Ramos (cell line): Measurements from ENCODE around the gene DNAJC5.

Experiments used
- in situ Hi-C: fragments of 300-500 bp; cut with MboI; formaldehyde crosslinking; loops from one replicate; pipeline ENCODE4 v1.14.3; 2022; ENCODE audit warnings: low sequenced_read_pairs; ENCODE audit not compliant: unreplicated experiment

The DNAJC5 gene

DNA sequence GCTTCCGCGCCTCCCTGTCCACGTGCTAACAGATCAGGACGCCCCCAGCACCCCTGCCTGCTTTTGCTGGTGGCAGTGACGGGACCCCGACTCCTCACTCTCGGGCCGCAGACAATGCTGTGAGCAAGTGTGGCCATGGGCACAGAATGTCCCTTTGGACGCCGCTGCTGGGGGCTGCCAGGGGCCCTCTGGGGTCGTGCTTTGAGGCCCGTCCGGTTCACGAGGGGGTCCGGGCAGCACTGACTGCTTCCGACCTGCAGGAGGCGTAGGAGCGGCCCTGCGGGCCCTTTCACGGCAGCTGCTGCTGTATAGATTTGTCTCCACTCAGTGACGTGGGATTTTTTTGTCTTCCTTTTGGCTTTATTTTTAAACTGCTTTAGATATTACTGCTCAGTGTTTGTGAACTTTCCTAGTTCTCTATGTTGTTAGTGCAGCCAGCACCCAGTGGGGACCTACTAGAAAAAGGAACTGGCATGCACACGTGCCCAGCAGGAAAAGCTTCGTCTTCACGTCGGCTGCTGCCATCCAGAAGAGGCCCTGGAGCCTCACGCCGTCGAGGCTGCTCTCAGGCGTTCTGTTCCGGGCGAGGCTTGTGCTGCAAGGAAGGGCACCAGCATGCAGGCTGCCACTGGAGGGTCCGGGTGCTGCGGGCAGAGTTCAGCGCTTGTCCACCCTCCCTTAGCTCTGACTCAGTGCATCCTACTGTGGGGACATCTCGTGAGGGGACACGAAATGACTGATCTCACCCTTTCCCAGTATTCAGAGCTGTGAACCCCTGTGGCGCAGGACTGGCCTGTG lies 39.5 kb downstream of the DNAJC5 start:
- in situ Hi-C loops = no loop called here

GRCh38 chr20:63935447-63935846 lies 40.5 kb downstream of the DNAJC5 start:
- in situ Hi-C loops = no loop called here

DNA sequence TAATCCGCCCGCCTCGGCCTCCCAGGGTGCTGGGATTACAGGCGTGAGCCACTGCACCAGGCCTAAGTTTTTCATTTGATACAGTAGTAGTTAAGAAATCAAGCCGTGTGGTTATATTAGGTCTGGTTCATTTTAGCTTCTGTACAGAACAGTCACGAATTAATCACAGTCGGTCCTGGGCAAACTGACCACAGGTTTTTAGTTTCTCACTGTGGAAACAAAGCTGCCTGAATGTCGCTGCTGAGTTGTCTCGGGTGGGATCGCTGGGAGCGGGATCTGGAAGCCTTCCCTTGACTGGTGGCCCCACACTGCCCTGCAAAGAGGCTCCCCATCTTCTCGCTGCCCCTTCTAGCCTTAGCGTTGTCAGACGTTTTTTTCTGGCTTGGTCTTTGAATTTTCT lies 42.7 kb downstream of the DNAJC5 start:
- in situ Hi-C loops = no loop called here

DNA sequence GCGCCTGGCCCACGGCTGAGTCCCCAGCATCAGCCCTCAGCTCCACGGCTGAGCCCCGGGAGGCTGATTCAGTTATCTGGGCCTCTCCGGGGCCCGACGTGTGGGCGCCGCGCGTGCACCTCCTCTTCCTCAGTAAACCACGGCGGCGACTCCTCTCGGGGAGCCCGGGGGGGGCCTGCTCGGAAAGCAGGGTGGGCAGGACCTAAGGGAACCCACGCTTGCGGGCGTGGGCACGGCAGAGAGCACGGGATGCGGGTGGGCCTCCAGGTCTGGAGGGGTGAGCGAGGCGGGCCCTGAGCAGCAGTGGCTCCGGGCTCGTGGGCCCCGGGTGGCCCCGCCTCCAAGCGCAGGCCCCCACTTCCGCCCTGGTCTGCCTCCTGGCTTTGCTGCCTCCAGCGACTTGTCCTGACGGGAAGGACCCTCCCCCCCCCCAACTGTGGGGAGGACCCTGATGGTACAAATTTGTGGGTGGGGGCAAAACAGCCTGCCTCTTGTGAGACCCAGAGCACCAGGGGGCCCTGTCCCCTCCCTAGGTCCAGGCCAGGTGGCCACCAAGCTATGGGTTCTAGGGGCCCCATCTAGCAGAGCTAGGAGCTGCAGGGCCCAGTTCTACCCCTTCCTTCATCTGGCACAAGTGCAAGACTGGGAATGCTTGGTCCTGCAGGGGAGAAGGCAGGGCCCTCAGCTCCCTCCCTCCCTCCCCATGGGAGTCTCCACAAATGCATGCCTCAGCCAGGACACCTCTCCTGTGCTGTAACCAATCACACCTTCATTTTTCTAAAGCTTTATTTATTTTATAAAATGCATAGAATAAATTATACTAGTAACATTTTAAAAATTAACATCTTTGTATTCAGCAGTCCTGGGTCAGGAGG lies 44.4 kb downstream of the DNAJC5 start:
- in situ Hi-C loops = no loop called here

DNA sequence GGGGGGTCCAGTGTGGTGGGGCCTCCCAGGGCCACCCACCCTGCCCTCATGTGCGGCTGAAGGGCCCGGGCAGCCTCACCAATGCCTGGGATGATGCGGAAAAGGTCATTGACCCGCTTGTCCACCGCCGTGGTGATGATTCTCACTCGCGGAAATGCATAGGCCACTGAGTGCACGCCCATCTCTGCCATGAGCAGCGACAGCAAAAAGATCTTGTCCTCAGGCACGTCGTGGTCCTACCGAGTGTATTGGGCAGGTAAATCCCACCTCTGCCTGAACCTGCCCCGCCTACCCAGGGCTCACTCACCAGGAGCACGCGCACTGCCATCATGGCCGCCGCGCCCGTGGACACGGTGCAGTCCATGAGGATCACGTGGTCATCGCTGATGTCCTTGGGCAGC lies 45.1 kb downstream of the DNAJC5 start:
- in situ Hi-C loops = no loop called here

- in situ Hi-C loops = no loop called here
These were observed 45.7 kb downstream of the DNAJC5 start for GRCh38 chr20:63940472-63941266.

GRCh38 chr20:63941282-63942081 lies 46.6 kb downstream of the DNAJC5 start:
- in situ Hi-C loops = no loop called here

- in situ Hi-C loops = no loop called here
These were observed 47.5 kb downstream of the DNAJC5 start for GRCh38 chr20:63942250-63942951.

GRCh38 chr20:63942969-63943807 lies 48.3 kb downstream of the DNAJC5 start:
- in situ Hi-C loops = no loop called here

DNA sequence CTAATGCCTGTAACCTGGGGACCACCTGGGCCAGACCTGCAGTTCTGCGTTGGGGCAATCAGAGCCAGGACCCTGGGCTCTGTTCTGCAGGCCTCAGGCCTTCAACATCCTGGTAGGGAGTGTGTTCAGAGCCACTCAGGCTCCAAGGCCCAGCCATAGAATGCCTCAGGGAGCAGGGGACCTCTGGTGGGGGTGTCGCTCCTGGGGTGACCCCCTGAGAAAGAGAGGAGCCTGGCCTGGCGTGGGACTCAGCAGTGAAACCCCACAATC lies 48.8 kb downstream of the DNAJC5 start:
- in situ Hi-C loops = no loop called here

DNA sequence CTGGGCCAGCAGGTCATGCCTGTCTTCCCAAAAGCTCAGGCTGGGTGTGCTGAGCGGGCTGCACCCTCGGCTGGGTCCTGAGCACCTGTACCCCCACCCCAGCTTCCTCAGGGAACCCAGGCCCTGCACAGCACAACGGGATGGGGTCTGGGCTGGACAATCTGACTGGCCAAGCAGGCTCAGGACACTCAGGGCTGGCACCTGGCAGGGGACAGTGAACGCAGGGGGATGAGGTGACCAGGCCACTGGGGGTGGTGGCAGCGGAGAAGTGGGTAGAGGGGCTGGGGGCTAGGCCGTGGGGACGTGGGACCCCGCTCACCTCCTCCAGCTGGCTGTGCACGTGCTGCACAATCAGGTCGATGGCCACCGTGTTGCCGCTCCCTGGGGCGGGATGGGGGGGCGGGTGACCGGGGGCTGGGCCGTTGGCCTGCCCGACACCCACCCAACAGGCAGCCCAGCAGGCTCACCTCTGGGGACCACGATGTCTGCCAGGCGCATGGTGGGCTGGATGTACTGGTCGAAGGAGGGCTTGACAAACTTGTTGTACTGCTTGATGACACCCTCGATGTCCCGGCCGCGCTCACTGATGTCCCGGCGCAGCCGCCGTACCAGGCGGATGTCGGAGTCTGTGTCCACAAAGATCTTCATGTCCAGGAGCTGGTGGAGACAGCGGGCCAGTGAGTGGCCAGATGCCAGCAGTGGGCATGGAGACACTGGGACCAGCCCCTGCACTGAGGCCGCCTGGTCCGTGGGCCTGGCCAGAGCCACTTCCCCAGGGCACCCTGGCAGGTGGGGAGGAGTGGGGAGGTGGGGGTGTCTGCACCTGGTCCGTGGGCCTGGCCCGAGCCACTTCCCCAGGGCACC lies 49.4 kb downstream of the DNAJC5 start:
- in situ Hi-C loops = no loop called here

- in situ Hi-C loops = no loop called here
These were observed 50.2 kb downstream of the DNAJC5 start for GRCh38 chr20:63945031-63945658.

- in situ Hi-C loops = no loop called here
These were observed 51.3 kb downstream of the DNAJC5 start for GRCh38 chr20:63945921-63946920.

DNA sequence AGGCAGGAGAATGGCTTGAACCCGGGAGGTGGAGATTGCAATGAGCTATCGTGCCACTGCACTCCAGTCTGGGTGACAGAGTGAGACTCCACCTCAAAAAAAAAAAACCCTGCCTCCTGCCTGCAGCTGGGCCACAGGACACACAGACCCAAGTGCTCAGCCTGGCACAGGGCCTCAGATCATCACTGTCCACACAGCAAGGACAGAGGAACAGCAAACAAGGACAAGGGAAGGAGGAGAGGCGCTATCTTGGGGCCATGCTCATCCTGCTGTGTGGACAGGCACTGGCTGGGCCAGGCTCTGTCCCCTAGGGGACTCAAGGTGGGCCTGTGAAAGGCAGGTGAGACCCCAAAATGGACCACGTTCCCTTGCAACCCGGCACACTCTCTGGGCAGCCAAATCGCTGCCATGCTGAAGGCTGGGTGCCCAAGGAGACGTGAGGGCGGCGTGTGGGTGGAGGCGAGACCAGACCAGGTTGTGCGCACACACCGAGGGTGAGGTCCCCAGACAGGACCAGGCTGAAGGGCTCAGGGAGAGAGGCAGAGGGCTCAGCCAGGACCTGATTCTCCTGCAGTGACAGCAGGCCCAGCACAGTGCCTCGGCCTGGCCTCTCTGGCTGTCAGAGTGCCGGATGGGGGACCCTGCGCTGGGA lies 52.2 kb downstream of the DNAJC5 start:
- in situ Hi-C loops = no loop called here

DNA sequence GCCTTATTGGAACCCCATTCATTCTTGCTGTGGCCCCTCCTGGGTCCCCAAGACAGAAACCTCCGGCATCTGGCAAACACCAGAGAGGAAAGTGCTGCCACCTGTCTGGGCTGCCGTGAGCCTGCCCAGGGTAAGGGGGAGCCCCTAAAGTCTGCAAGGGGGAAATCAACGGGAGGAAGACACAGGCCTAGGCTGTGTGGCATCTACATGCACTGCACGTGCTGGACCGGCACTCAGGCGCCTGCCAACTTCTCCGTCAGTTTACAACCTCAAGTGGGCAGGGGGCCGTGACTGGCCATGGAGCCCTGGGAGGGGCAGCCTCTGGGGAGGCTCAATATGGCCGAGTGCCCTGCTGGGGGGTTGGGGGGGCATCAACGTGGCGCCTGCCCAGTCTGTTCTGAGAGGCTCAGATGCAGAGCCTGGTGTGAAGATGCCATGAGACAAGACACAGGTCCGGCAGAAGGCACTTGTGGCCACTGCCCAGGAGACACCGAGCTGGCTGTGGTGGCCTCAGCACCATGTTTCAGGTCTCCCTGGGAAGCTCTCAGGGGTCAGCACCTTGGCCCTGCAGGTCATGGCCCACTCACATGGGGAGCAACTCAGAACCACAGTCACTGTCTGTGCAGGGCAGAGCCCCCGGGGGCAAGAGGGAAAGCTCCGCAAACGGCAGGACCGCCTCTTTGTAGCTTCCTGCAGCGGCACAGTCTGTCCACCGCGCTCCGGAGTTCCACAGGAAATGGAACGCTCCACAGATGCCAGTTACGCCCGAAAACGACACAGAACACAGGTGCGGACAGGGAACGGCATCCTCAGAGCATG lies 52.9 kb downstream of the DNAJC5 start:
- in situ Hi-C loops = no loop called here
